Aorta (tissue), 5 donors: ENCODE data around the gene BHMT2. TPM values are rescaled to one million over a fixed set of nuclear protein-coding genes. Genes with fewer than 3 reads are reported as not detected.

ENCODE experiments used
- ATAC-seq: fragments of 200-7000 bp; cut with Tn5 transposase; one replicate; pipeline ENCODE4 v1.9.1; 2022; ENCODE audit warnings: moderate library complexity; ENCODE audit not compliant: low FRiP score
- DNase-seq, 2 donors: peaks; one replicate each; pipeline ENCODE4 v3.0.0-alpha.2; 2020
- H3K27ac ChIP-seq, 2 donors: one replicate each; pipeline ENCODE4 v1.5.1; 2013; ENCODE audit warnings: low read length in 2 of 2, mild to moderate bottlenecking in 2 of 2, moderate library complexity in 2 of 2, control low read depth in 1 of 2, inconsistent platforms in 1 of 2, low read depth in 1 of 2
- H3K27me3 ChIP-seq, 2 donors: one replicate each; pipeline ENCODE4 v1.6.1; 2013; ENCODE audit warnings: control low read depth in 1 of 2, low read length in 1 of 2, mild to moderate bottlenecking in 1 of 2, moderate library complexity in 1 of 2; ENCODE audit not compliant: insufficient read depth in 2 of 2, control insufficient read depth in 1 of 2
- H3K36me3 ChIP-seq, 2 donors: one replicate each; pipeline ENCODE4 v1.6.1; 2013; ENCODE audit warnings: control low read depth in 1 of 2, low read length in 1 of 2, mild to moderate bottlenecking in 1 of 2; ENCODE audit not compliant: insufficient read depth in 2 of 2, control insufficient read depth in 1 of 2
- H3K4me1 ChIP-seq, 2 donors: one replicate each; pipeline ENCODE4 v1.6.1; 2013; ENCODE audit warnings: low read length in 2 of 2, control low read depth in 1 of 2, mild to moderate bottlenecking in 1 of 2, moderate library complexity in 1 of 2; ENCODE audit not compliant: insufficient read depth in 2 of 2, control insufficient read depth in 1 of 2
- H3K4me3 ChIP-seq, 2 donors: one replicate each; pipeline ENCODE4 v1.5.1; 2013; ENCODE audit warnings: low read length in 2 of 2, control low read depth in 1 of 2, mild to moderate bottlenecking in 1 of 2
- H3K9me3 ChIP-seq: one replicate; pipeline ENCODE4 v1.6.1; 2013; ENCODE audit warnings: mild to moderate bottlenecking, low read length; ENCODE audit not compliant: control insufficient read depth
- WGBS, 2 donors: extraction: QIAGEN DNeasy Blood & Tissue Kit; methylation state at CpG; one replicate each; pipeline ENCODE4 v1.1.7; 2013; 5-methylcytosine and 5-hydroxymethylcytosine counted together
- intact Hi-C, 2 donors: fragments of 100-400 bp; cut with DNase I; formaldehyde crosslinking; loops; one replicate each; pipeline versions ENCODE4 v1.14.2 to v1.15.0; 2022
- polyA plus RNA-seq, 2 donors: library from polyadenylated mRNA; stranded (reverse); fragments of 200-250 nt; gene quantifications; one replicate each; pipeline ENCODE4 v1.2.3, GENCODE V29; 2013
- total RNA-seq, 2 donors: library from RNA; stranded (reverse); fragmentation: NEBNext Ultra II Directional; extraction: Animal tissue kit (Norgen Biotek cat#: 25700); gene quantifications; one replicate each; pipeline ENCODE4 v1.2.1, GENCODE V29; 2021
- donor health status: healthy with polysubstance abuse.
- donor health status: Bipolar disorder and iron deficiency.
- donor health status: DM: no; HTN: no; CAD: no.
- donor health status: DM: no; HTN: no; CAD: no.
- donor health status: DM: yes; HTN: yes; CAD: no.

BHMT2 gene
- total and polyA plus RNA-seq, 4 donors: 16.3 to 34.7 (median 20.0) TPM

GRCh38 chr5:79107020-79107796 is 37.6 kb downstream of the BHMT2 start:
- H3K4me3 ChIP-seq: no peak overlapping the region
- no peak overlapping the region for H3K27ac ChIP-seq
- ATAC-seq (no peak), DNase-seq (no peak)
- H3K9me3 ChIP-seq: no peaks in the 10 kb centered on the region
- H3K4me1 ChIP-seq: peaks cover 0 to 2% of the 10 kb centered on the region in 2 donors
- no peaks in the 10 kb centered on the region for H3K27me3 ChIP-seq
- no peaks in the 10 kb centered on the region for H3K36me3 ChIP-seq
- intact Hi-C loops: no loop called here
- 66 to 73% methylated on average over 7 of the region's 7 CpGs for WGBS, 2 donors

- intact Hi-C loops: no loop called here
- ATAC-seq (no peak), DNase-seq (no peak)
- H3K9me3 ChIP-seq: no peaks in the 10 kb centered on the region
- 2 to 13% methylated on average over 3 of the region's 3 CpGs for WGBS, 2 donors
- peaks cover 0 to 2% of the 10 kb centered on the region in 2 donors for H3K4me1 ChIP-seq
- peak overlapping the region in 1 of 2 donors; percentile 38 for H3K4me3 ChIP-seq
- no peaks in the 10 kb centered on the region for H3K36me3 ChIP-seq
- H3K27me3 ChIP-seq: no peaks in the 10 kb centered on the region
- no peak overlapping the region for H3K27ac ChIP-seq
These were observed 38.5 kb downstream of the BHMT2 start for GRCh38 chr5:79108086-79108485.

- Histone ChIP-seq H3K9me3 (no peaks in the 10 kb centered on the region), H3K27ac (no peak overlapping the region), H3K4me3 (no peak overlapping the region), H3K36me3 (no peaks in the 10 kb centered on the region), H3K27me3 (no peaks in the 10 kb centered on the region), H3K4me1 (peaks cover 0 to 2% of the 10 kb centered on the region in 2 donors)
- intact Hi-C loops: no loop called here
- WGBS, 2 donors: 89 to 92% methylated on average over 8 of the region's 8 CpGs
- DNase-seq (no peak), ATAC-seq (no peak)
These were observed 39.2 kb downstream of the BHMT2 start for GRCh38 chr5:79108792-79109191.

- H3K9me3 ChIP-seq: no peaks in the 10 kb centered on the region
- peaks cover 0 to 2% of the 10 kb centered on the region in 2 donors for H3K4me1 ChIP-seq
- ATAC-seq: no peak
- no peaks in the 10 kb centered on the region for H3K27me3 ChIP-seq
- H3K27ac ChIP-seq: no peak overlapping the region
- intact Hi-C loops: no loop called here
- H3K36me3 ChIP-seq: no peaks in the 10 kb centered on the region
- WGBS, 2 donors: 73% methylated on average over 15 of the region's 15 CpGs
- H3K4me3 ChIP-seq: no peak overlapping the region
- no peak for DNase-seq
These were observed 40.2 kb downstream of the BHMT2 start for GRCh38 chr5:79109527-79110492.

- intact Hi-C loops: no loop called here
- Histone ChIP-seq H3K27me3 (no peaks in the 10 kb centered on the region), H3K9me3 (no peaks in the 10 kb centered on the region), H3K27ac (no peak within 1 kb of the TSS), H3K4me1 (peaks cover 0 to 2% of the 10 kb centered on the region in 2 donors), H3K4me3 (no peak within 1 kb of the TSS), H3K36me3 (no peaks in the 10 kb centered on the region)
- no peak for DNase-seq
- peak; percentile 36 for ATAC-seq
- 28 to 30% methylated on average over 32 of the region's 32 CpGs for WGBS, 2 donors
These were observed 41.9 kb downstream of the BHMT2 start, which contains the start of gene BHMT for GRCh38 chr5:79111387-79111959. Gene BHMT, plus strand, starts transcription at chr5:79111809. Its CDS starts 77 bp downstream, at chr5:79111886.

GRCh38 chr5:79111960-79112702 is 42.6 kb downstream of the BHMT2 start:
- Histone ChIP-seq H3K36me3 (no peaks in the 10 kb centered on the region), H3K4me1 (peaks cover 0 to 2% of the 10 kb centered on the region in 2 donors), H3K4me3 (no peak overlapping the region), H3K27ac (no peak overlapping the region), H3K9me3 (no peaks in the 10 kb centered on the region), H3K27me3 (no peaks in the 10 kb centered on the region)
- DNase-seq (no peak), ATAC-seq (peak; percentile 48)
- intact Hi-C loops: no loop called here
- WGBS, 2 donors: 9 to 12% methylated on average over 38 to 39 of the region's 39 CpGs

GRCh38 chr5:79112703-79113058 is 43.1 kb downstream of the BHMT2 start:
- WGBS, 2 donors: 88 to 91% methylated on average over 5 of the region's 5 CpGs
- ATAC-seq (no peak), DNase-seq (no peak)
- Histone ChIP-seq H3K27ac (no peak overlapping the region), H3K27me3 (no peaks in the 10 kb centered on the region), H3K36me3 (no peaks in the 10 kb centered on the region), H3K4me3 (no peak overlapping the region), H3K4me1 (peaks cover 0 to 1% of the 10 kb centered on the region in 2 donors), H3K9me3 (no peaks in the 10 kb centered on the region)
- intact Hi-C loops: no loop called here

GRCh38 chr5:79119486-79119885 is 49.9 kb downstream of the BHMT2 start:
- Histone ChIP-seq H3K27ac (no peak overlapping the region), H3K4me1 (no peaks in the 10 kb centered on the region), H3K27me3 (no peaks in the 10 kb centered on the region), H3K36me3 (no peaks in the 10 kb centered on the region), H3K4me3 (no peak overlapping the region), H3K9me3 (no peaks in the 10 kb centered on the region)
- 66 to 69% methylated on average over 4 of the region's 4 CpGs for WGBS, 2 donors
- ATAC-seq (no peak), DNase-seq (no peak)
- intact Hi-C loops: no loop called here
